A549 (cell line): Measurements from ENCODE around the gene RIN2. TPM values are rescaled to one million over a fixed set of nuclear protein-coding genes. Genes with fewer than 3 reads are reported as not detected.
"Not testable (repeated sequence)": the region's sequence is repeated elsewhere in the genome, so short reads cannot be mapped to it uniquely, and the experiment has no call there.

ENCODE experiments used
- ATAC-seq, 2 experiments: fragments of 200-7000 bp in 1 of 2; fragments of >200 bp in 1 of 2; cut with Nextera tagmentation in 1 of 2; cut with Tn5 transposase in 1 of 2; 3 replicates each; pipeline versions ENCODE4 v1.8.0 to v1.9.1; 2018 to 2020; ENCODE audit warnings: mild to moderate bottlenecking in 1 of 2, moderate library complexity in 1 of 2
- CTCF ChIA-PET: fragments of 300-600 bp; sonication (Branson Sonifier 250); formaldehyde crosslinking; extraction: SDS; loops from one replicate; lab custom pipeline; 2021; ENCODE audit warnings: antibody characterized with exemption, inconsistent platforms; lab: Yijun Ruan, JAX
- POLR2A ChIA-PET: fragments of 350-600 bp; formaldehyde crosslinking; extraction: SDS; loops from one replicate; lab custom pipeline; 2021; ENCODE audit warnings: antibody characterized with exemption, inconsistent platforms; lab: Yijun Ruan, JAX
- DNase-seq, 2 experiments: peaks; one replicate each; pipeline versions ENCODE4 v3.0.0 to v3.0.0-alpha.2; 2011 to 2016; ENCODE audit warnings: low read depth in 1 of 2, low spot score in 1 of 2
- FAIRE-seq: peaks from 2 replicates; lab custom pipeline; 2011; peaks lifted over from hg19 to GRCh38; lab: Jason Lieb, UNC
- H3K27ac ChIP-seq, 2 experiments: fragments of >200 bp; sonication (Bioruptor Twin); formaldehyde crosslinking; 3 replicates each; pipeline ENCODE4 v1.5.1; 2016 to 2017
- H3K4me1 ChIP-seq: fragments of >200 bp; sonication (Bioruptor Twin); formaldehyde crosslinking; 3 replicates; pipeline ENCODE4 v1.6.1; 2016
- H3K4me2 ChIP-seq: fragments of >200 bp; sonication (Bioruptor Twin); formaldehyde crosslinking; 3 replicates; pipeline ENCODE4 v1.6.1; 2016
- H3K4me3 ChIP-seq: fragments of >200 bp; sonication (Bioruptor Twin); formaldehyde crosslinking; 3 replicates; pipeline ENCODE4 v1.5.1; 2016
- H3K9me3 ChIP-seq: fragments of >200 bp; sonication (Bioruptor Twin); formaldehyde crosslinking; 3 replicates; pipeline ENCODE4 v1.6.1; 2016
- BCL3 ChIP-seq: fragments of >200 bp; sonication (Bioruptor Twin); formaldehyde crosslinking; IDR thresholded peaks from 3 replicates; pipeline ENCODE4 v1.6.1; 2016
- CBX8 ChIP-seq: fragments of 200-600 bp; sonication (generic); IDR thresholded peaks from 2 replicates; pipeline ENCODE4 v1.6.1; 2016
- CHD2 ChIP-seq: fragments of 150-350 bp; IDR thresholded peaks from 2 replicates; pipeline ENCODE4 v1.6.1; 2014; ENCODE audit warnings: low read length; ENCODE audit not compliant: partially characterized antibody
- CHD4 ChIP-seq: fragments of 200-600 bp; sonication (generic); IDR thresholded peaks from 2 replicates; pipeline ENCODE4 v1.6.1; 2016; ENCODE audit warnings: antibody characterized with exemption, mild to moderate bottlenecking, borderline replicate concordance
- EHF ChIP-seq: fragments of 250-450 bp; sonication (Bioruptor Pico); IDR thresholded peaks from 2 replicates; pipeline ENCODE4 v1.5.0; 2020; ENCODE audit warnings: mild to moderate bottlenecking
- EP300 ChIP-seq, 2 experiments: fragments of >200 bp; sonication (Bioruptor Twin); formaldehyde crosslinking; IDR thresholded peaks; 2 replicates in 1 of 2; 3 replicates in 1 of 2; pipeline ENCODE4 v1.6.1; 2016 to 2017
- FOXS1 ChIP-seq: fragments of 250-450 bp; sonication (Bioruptor Pico); IDR thresholded peaks from 2 replicates; pipeline ENCODE4 v1.5.0; 2020; ENCODE audit warnings: mild to moderate bottlenecking, moderate library complexity
- GATA3 ChIP-seq: IDR thresholded peaks from 2 replicates; pipeline ENCODE4 v1.6.1; 2012; ENCODE audit warnings: borderline replicate concordance
- HEYL ChIP-seq: fragments of 250-450 bp; sonication (Bioruptor Pico); IDR thresholded peaks from 2 replicates; pipeline ENCODE4 v1.8.0; 2021; ENCODE audit warnings: mild to moderate bottlenecking, moderate library complexity
- HOXA7 ChIP-seq: fragments of 250-450 bp; sonication (Bioruptor Pico); IDR thresholded peaks from 2 replicates; pipeline ENCODE4 v1.5.0; 2020; ENCODE audit warnings: mild to moderate bottlenecking, moderate library complexity
- HOXB5 ChIP-seq: fragments of 250-450 bp; sonication (Bioruptor Pico); IDR thresholded peaks from 2 replicates; pipeline ENCODE4 v1.5.0; 2020; ENCODE audit warnings: mild to moderate bottlenecking, moderate library complexity
- JUN ChIP-seq, 2 experiments: fragments of >200 bp; sonication (Bioruptor Twin); formaldehyde crosslinking; IDR thresholded peaks; 2 replicates in 1 of 2; 3 replicates in 1 of 2; pipeline ENCODE4 v1.6.1; 2016 to 2017
- JUNB ChIP-seq: fragments of >200 bp; sonication (Bioruptor Twin); formaldehyde crosslinking; IDR thresholded peaks from 2 replicates; pipeline ENCODE4 v1.6.1; 2016
- MAFK ChIP-seq: fragments of 450-650 bp; IDR thresholded peaks from 2 replicates; pipeline ENCODE4 v1.6.1; 2014; ENCODE audit not compliant: partially characterized antibody
- MYC ChIP-seq: IDR thresholded peaks from 2 replicates; pipeline ENCODE4 v1.6.1; 2012; ENCODE audit warnings: mild to moderate bottlenecking, inconsistent platforms, low read length, improper control_type of control experiment, borderline replicate concordance
- NPAS2 ChIP-seq: fragments of 250-450 bp; sonication (Bioruptor Pico); IDR thresholded peaks from 2 replicates; pipeline ENCODE4 v1.8.0; 2022; ENCODE audit warnings: mild to moderate bottlenecking, moderate library complexity, borderline replicate concordance
- NR3C1 ChIP-seq: fragments of >200 bp; sonication (Bioruptor Twin); formaldehyde crosslinking; IDR thresholded peaks from 3 replicates; pipeline ENCODE4 v1.6.1; 2017
- POLR2A ChIP-seq: IDR thresholded peaks from 2 replicates; pipeline ENCODE4 v1.6.1; 2012; ENCODE audit warnings: mild to moderate bottlenecking, low read length
- RFX5 ChIP-seq: fragments of 450-650 bp; IDR thresholded peaks from 2 replicates; pipeline ENCODE4 v1.7.1; 2014; ENCODE audit warnings: antibody characterized with exemption, mild to moderate bottlenecking, moderate library complexity
- SREBF2 ChIP-seq: fragments of 450-650 bp; IDR thresholded peaks from 2 replicates; pipeline ENCODE4 v1.6.1; 2014; ENCODE audit warnings: mild to moderate bottlenecking, moderate library complexity
- TFCP2L1 ChIP-seq: fragments of 250-450 bp; sonication (Bioruptor Pico); IDR thresholded peaks from 2 replicates; pipeline ENCODE4 v1.5.0; 2021; ENCODE audit warnings: mild to moderate bottlenecking
- ZFP36 ChIP-seq: fragments of 450-650 bp; IDR thresholded peaks from 2 replicates; pipeline ENCODE4 v1.6.1; 2014; ENCODE audit warnings: borderline replicate concordance; ENCODE audit not compliant: partially characterized antibody
- ZSCAN20 ChIP-seq: fragments of 250-450 bp; sonication (Bioruptor Pico); IDR thresholded peaks from 2 replicates; pipeline ENCODE4 v1.8.0; 2022; ENCODE audit warnings: mild to moderate bottlenecking, moderate library complexity
- WGBS: methylation state at CpG from one replicate; pipeline ENCODE4 v1.1.6; 2017; ENCODE audit errors: missing lambda C conversion rate; 5-methylcytosine and 5-hydroxymethylcytosine counted together
- polyA plus RNA-seq, 4 experiments: library from polyadenylated mRNA; depleted of rRNA in 3 of 4; stranded (reverse); fragments of >200 nt; fragmentation: RNase III in 1 of 4; extraction: RNeasy Plus Mini Kit Qiagen cat#74134 plus additional on column Dnase treatment in 1 of 4; gene quantifications; 2 replicates in 3 of 4; 3 replicates in 1 of 4; pipeline ENCODE4 v1.2.3, GENCODE V29; 2011 to 2017
- TF ChIP-seq, protein P1 (sequence below): IDR thresholded peaks from 2 replicates; pipeline ENCODE4 v1.6.1; 2012
- TF ChIP-seq, protein P2 (sequence below): fragments of >200 bp; sonication (Bioruptor Twin); formaldehyde crosslinking; IDR thresholded peaks from 3 replicates; pipeline ENCODE4 v1.5.1; 2016
- TF ChIP-seq, protein P3 (sequence below): fragments of 250-450 bp; sonication (Bioruptor Pico); IDR thresholded peaks from 2 replicates; pipeline ENCODE4 v1.5.0; 2021; ENCODE audit warnings: mild to moderate bottlenecking, moderate library complexity, borderline replicate concordance

RIN2 gene
- polyA plus RNA-seq, 2 of the 4 experiments (the other 2 are of a cell fraction), result 22.4 to 34.7 TPM

GRCh38 chr20:19749618-19750071 is 8.4 kb upstream of the RIN2 start:
- Histone ChIP-seq H3K9me3 (peaks cover 6% of the 10 kb centered on the region; the same call in 2 of the 3 replicates), H3K4me1 (no peaks in the 10 kb centered on the region), H3K4me2 (no peak overlapping the region), H3K27ac (no peak overlapping the region), H3K4me3 (no peak overlapping the region)
- ATAC-seq (no peak), DNase-seq (no peak), FAIRE-seq (no peak)
- 41% methylated on average over 3 of the region's 3 CpGs for WGBS
- no peak for TF ChIP-seq JUNB
- TF ChIP-seq FOXS1 (CRISPR knock-in tag), result no peak
- TF ChIP-seq, protein P1, sequence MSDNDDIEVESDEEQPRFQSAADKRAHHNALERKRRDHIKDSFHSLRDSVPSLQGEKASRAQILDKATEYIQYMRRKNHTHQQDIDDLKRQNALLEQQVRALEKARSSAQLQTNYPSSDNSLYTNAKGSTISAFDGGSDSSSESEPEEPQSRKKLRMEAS, result no peak
- TF ChIP-seq EHF (CRISPR knock-in tag), result no peak
- TF ChIP-seq JUN (IDR thresholded peaks at IDR 0.05), result no peak
- no peak for TF ChIP-seq POLR2A
- no peak for TF ChIP-seq EP300 (IDR thresholded peaks at IDR 0.05)
- TF ChIP-seq BCL3, result no peak
- TF ChIP-seq ZSCAN20, result no peak
- no peak for TF ChIP-seq MYC
- TF ChIP-seq CHD4, result no peak
- TF ChIP-seq HOXA7 (CRISPR knock-in tag), result no peak
- TF ChIP-seq MAFK, result no peak
- TF ChIP-seq, protein P2, sequence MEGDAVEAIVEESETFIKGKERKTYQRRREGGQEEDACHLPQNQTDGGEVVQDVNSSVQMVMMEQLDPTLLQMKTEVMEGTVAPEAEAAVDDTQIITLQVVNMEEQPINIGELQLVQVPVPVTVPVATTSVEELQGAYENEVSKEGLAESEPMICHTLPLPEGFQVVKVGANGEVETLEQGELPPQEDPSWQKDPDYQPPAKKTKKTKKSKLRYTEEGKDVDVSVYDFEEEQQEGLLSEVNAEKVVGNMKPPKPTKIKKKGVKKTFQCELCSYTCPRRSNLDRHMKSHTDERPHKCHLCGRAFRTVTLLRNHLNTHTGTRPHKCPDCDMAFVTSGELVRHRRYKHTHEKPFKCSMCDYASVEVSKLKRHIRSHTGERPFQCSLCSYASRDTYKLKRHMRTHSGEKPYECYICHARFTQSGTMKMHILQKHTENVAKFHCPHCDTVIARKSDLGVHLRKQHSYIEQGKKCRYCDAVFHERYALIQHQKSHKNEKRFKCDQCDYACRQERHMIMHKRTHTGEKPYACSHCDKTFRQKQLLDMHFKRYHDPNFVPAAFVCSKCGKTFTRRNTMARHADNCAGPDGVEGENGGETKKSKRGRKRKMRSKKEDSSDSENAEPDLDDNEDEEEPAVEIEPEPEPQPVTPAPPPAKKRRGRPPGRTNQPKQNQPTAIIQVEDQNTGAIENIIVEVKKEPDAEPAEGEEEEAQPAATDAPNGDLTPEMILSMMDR, result no peak
- no peak for TF ChIP-seq CHD2
- ChIA-PET CTCF (interaction anchor here (0.9 to 1.5 kb wide), 5 partner anchors 35 to 88 kb away, joined by 3 to 4 read pairs (median 3); no protein-coding TSS in a partner anchor), POLR2A (interaction anchor here (0.8 kb wide), 1 partner anchor 9 kb away, joined by 3 read pairs; no protein-coding TSS in a partner anchor)

DNA sequence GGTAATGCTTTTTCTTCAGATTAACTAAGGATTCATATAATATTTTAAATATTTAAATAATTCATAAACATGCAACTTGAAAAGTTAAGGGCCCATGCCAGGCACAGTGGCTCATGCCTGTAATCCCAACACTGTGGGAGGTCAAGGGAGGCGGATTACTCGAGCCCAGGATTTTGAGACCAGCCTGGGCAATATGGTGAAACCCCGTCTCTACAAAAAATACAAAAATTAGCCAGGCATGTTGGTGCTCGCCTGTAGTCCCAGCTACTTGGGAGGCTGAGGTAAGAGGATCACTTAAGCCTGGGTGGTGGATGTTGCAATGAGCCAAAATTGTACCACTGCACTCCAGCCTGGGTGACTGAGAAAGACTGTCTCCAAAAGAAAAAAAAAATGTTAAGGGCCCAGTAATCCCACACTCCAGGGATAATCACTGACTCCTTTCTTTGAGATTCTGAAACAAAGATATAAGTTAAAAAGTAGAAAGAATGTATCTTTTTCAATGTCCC is 7.9 kb upstream of the RIN2 start:
- DNase-seq, result no peak
- Histone ChIP-seq H3K4me2 (no peak overlapping the region), H3K4me1 (no peaks in the 10 kb centered on the region), H3K9me3 (peaks cover 6% of the 10 kb centered on the region; the same call in 2 of the 3 replicates), H3K4me3 (no peak overlapping the region), H3K27ac (no peak overlapping the region)
- ChIA-PET POLR2A (no interaction called here), CTCF (interaction anchor here (0.8 to 1.5 kb wide), 6 partner anchors 22 to 88 kb away, joined by 3 read pairs; no protein-coding TSS in a partner anchor)
- 90% methylated on average over 4 of the region's 4 CpGs for WGBS
- TF ChIP-seq NR3C1, result no peak
- no peak for TF ChIP-seq RFX5
- no peak for TF ChIP-seq TFCP2L1 (CRISPR knock-in tag)
- no peak for FAIRE-seq
- ATAC-seq, result no peak

DNA sequence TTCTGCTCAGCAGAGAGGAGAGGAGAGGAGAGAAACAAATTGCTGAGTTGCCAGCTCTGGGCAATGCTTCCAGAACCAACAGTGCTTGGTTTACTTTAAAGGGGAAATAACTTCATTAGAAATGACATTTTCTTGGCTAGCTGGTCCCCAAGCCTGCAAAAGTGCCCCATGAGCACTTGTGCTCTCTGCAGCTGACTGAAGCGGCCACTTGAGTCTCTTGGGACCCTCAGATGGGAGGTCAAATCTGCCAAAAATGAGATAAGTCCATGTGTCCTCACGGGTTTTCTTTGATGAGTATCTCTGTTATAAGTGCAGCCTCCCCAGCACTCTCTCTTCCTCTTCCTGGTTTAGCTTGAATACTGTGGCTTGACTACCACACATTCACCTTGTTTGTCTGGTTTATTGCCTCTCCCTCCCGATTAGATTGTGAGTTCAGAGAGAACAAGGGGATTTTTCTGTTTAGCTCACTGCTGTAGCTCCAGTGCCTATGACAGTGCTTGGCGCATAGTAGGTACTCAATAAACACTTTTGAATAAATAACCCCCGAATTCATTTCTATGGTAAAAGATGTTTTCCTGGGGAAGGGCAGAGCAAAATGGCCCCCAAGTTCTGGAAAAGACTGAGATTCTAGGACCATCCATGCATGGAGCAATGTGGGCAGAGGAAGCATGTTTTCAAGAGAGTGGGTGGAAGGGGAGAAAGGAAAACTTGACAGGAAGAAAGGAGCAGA is 7.0 kb upstream of the RIN2 start:
- 62% methylated on average over 5 of the region's 5 CpGs for WGBS
- Histone ChIP-seq H3K4me3 (no peak overlapping the region), H3K9me3 (no peaks in the 10 kb centered on the region), H3K4me2 (no peak overlapping the region), H3K4me1 (no peaks in the 10 kb centered on the region), H3K27ac (no peak overlapping the region)
- ChIA-PET CTCF (interaction anchor here (0.8 to 1.5 kb wide), 5 partner anchors 13 to 58 kb away, joined by 3 to 4 read pairs (median 3); no protein-coding TSS in a partner anchor), POLR2A (no interaction called here)
- ATAC-seq, result no peak
- FAIRE-seq, result no peak
- no peak for TF ChIP-seq SREBF2
- no peak for TF ChIP-seq FOXS1 (CRISPR knock-in tag)
- TF ChIP-seq CBX8, result no peak
- no peak for TF ChIP-seq GATA3
- TF ChIP-seq HEYL, result no peak
- TF ChIP-seq, protein P3, sequence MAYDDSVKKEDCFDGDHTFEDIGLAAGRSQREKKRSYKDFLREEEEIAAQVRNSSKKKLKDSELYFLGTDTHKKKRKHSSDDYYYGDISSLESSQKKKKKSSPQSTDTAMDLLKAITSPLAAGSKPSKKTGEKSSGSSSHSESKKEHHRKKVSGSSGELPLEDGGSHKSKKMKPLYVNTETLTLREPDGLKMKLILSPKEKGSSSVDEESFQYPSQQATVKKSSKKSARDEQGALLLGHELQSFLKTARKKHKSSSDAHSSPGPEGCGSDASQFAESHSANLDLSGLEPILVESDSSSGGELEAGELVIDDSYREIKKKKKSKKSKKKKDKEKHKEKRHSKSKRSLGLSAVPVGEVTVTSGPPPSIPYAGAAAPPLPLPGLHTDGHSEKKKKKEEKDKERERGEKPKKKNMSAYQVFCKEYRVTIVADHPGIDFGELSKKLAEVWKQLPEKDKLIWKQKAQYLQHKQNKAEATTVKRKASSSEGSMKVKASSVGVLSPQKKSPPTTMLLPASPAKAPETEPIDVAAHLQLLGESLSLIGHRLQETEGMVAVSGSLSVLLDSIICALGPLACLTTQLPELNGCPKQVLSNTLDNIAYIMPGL (CRISPR knock-in tag), result no peak
- TF ChIP-seq ZFP36, result no peak
- TF ChIP-seq HOXB5 (CRISPR knock-in tag), result no peak
- TF ChIP-seq NPAS2 (CRISPR knock-in tag), result no peak
- TF ChIP-seq BCL3, result no peak
- TF ChIP-seq, all 56 proteins: peak for 0
- DNase-seq, result no peak

DNA sequence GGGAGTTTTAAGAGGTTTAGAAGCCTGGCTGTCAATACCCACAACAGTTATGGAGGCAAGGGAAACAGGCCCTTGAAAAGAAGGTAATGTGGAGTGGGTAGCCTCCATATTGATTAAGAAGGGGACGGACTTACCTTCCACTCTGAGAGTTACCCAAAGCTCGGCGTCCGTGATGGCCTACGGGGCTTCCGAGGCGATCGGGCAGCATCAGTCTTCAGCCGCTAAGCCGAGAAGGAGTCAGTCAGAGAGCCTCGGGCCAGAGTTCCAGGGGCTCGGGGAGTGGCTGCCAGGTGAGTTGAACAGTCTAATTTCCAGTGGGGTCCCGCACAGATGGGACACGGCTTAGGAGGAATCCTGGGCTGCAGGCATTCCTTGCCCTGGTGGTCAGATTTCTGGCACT is 3.9 kb upstream of the RIN2 start:
- H3K4me3 ChIP-seq, CTCF ChIA-PET, H3K9me3 ChIP-seq, H3K4me2 ChIP-seq, FAIRE-seq, H3K27ac ChIP-seq, ATAC-seq, POLR2A ChIA-PET, DNase-seq: not testable (repeated sequence)
- 89% methylated on average over 14 of the region's 14 CpGs for WGBS
- peaks cover 14% of the 10 kb centered on the region for H3K4me1 ChIP-seq
